Nephron (organoid): ENCODE results near the gene FGF13.

ENCODE experiments used
- H3K27ac Mint-ChIP-seq, 3 experiments: 2 replicates each; pipeline ENCODE4 v1.8.0; 2020; ENCODE audit warnings: mixed read lengths in 3 of 3, mild to moderate bottlenecking in 2 of 3, moderate library complexity in 1 of 3
- H3K27me3 Mint-ChIP-seq: 2 replicates; pipeline ENCODE4 v1.8.0; 2021; ENCODE audit warnings: low read depth, mild to moderate bottlenecking, moderate library complexity, mixed read lengths
- H3K36me3 Mint-ChIP-seq: 2 replicates; pipeline ENCODE4 v1.8.0; 2020; ENCODE audit warnings: low read depth, mixed read lengths
- H3K4me1 Mint-ChIP-seq: 2 replicates; pipeline ENCODE4 v1.8.0; 2020; ENCODE audit warnings: mixed read lengths
- H3K4me3 Mint-ChIP-seq, 3 experiments: 2 replicates each; pipeline ENCODE4 v1.8.0; 2020; ENCODE audit warnings: mild to moderate bottlenecking in 3 of 3, mixed read lengths in 3 of 3, moderate library complexity in 2 of 3
- H3K9me3 Mint-ChIP-seq: 2 replicates; pipeline ENCODE4 v1.8.0; 2020; ENCODE audit warnings: mixed read lengths
- CTCF ChIP-seq, 3 experiments: fragments of 200-600 bp; sonication (generic); IDR thresholded peaks; one replicate each; pipeline ENCODE4 v1.5.0; 2021; ENCODE audit warnings: antibody characterized with exemption in 3 of 3; ENCODE audit not compliant: unreplicated experiment in 3 of 3

FGF13 gene

GRCh38 chrX:138711399-138712347 lies at the start of gene FGF13:
TSS of gene FGF13 (minus strand) at chrX:138711717. CDS start at chrX:138711003, 714 bp downstream.
- Mint-ChIP-seq H3K9me3 (peaks cover 2% of the 10 kb centered on the region), H3K4me1 (peaks cover 24% of the 10 kb centered on the region), H3K27me3 (peaks cover 12% of the 10 kb centered on the region), H3K36me3 (no peaks in the 10 kb centered on the region), H3K27ac (peak within 1 kb of the TSS; percentile 54 to 69 (median 56)), H3K4me3 (peak within 1 kb of the TSS; percentile 85 to 91 (median 86))
- peak; percentile 38 to 49 (median 42) for TF ChIP-seq CTCF (IDR thresholded peaks at IDR 0.05; ENCODE audit: unreplicated experiment in 3 of 3)

- no peak overlapping the region for H3K4me3 Mint-ChIP-seq
These were observed 47.9 kb upstream of the FGF13 start for GRCh38 chrX:138759217-138759943.

GRCh38 chrX:138756234-138756633 lies 44.7 kb upstream of the FGF13 start:
- no peaks in the 10 kb centered on the region for H3K36me3 Mint-ChIP-seq
- H3K4me1 Mint-ChIP-seq, result peaks cover 25% of the 10 kb centered on the region
- H3K27me3 Mint-ChIP-seq, result peaks cover 4% of the 10 kb centered on the region
- no peak overlapping the region for H3K4me3 Mint-ChIP-seq
- peak overlapping the region in 2 of 3 experiments; percentile 26 to 34 for H3K27ac Mint-ChIP-seq
- no peaks in the 10 kb centered on the region for H3K9me3 Mint-ChIP-seq
- TF ChIP-seq CTCF (IDR thresholded peaks at IDR 0.05; ENCODE audit: unreplicated experiment in 3 of 3), result peak in 2 of 3 experiments; percentile 43 to 59

More at GRCh38 chrX:138759217-138759943, 47.9 kb upstream of the FGF13 start:
- Mint-ChIP-seq H3K36me3 (no peaks in the 10 kb centered on the region), H3K9me3 (no peaks in the 10 kb centered on the region), H3K27me3 (peaks cover 4% of the 10 kb centered on the region), H3K27ac (peak overlapping the region; percentile 3 to 73 (median 20)), H3K4me1 (peaks cover 31% of the 10 kb centered on the region)
- TF ChIP-seq CTCF (IDR thresholded peaks at IDR 0.05; ENCODE audit: unreplicated experiment in 3 of 3), result no peak

- H3K36me3 Mint-ChIP-seq, result no peaks in the 10 kb centered on the region
- no peaks in the 10 kb centered on the region for H3K9me3 Mint-ChIP-seq
- H3K27ac Mint-ChIP-seq, result no peak overlapping the region
- H3K4me1 Mint-ChIP-seq, result peaks cover 14% of the 10 kb centered on the region
- no peak overlapping the region for H3K4me3 Mint-ChIP-seq
- no peak for TF ChIP-seq CTCF (IDR thresholded peaks at IDR 0.05; ENCODE audit: unreplicated experiment in 3 of 3)
- H3K27me3 Mint-ChIP-seq, result peaks cover 4% of the 10 kb centered on the region
These were observed 43.3 kb upstream of the FGF13 start for GRCh38 chrX:138754861-138755260.

GRCh38 chrX:138748480-138748879 lies 37.0 kb upstream of the FGF13 start:
- peak; percentile 42 to 54 (median 49) for TF ChIP-seq CTCF (IDR thresholded peaks at IDR 0.05; ENCODE audit: unreplicated experiment in 3 of 3)
- Mint-ChIP-seq H3K36me3 (no peaks in the 10 kb centered on the region), H3K27ac (no peak overlapping the region), H3K4me3 (no peak overlapping the region), H3K27me3 (no peaks in the 10 kb centered on the region), H3K4me1 (no peaks in the 10 kb centered on the region), H3K9me3 (no peaks in the 10 kb centered on the region)
